ENCODE results near the gene IFNAR2. TPM values are rescaled to one million over a fixed set of nuclear protein-coding genes. Genes with fewer than 3 reads are reported as not detected.

Gene IFNAR2
- total and polyA plus RNA-seq, 2 donors (not counting 3 experiments of a cell fraction or from before 2014, with no cell fraction given), result 22.8 to 42.1 TPM

GRCh38 chr21:33230545-33231324, 997 bp downstream of the IFNAR2 start:
- POLR2A ChIA-PET, result no interaction called here
- Histone ChIP-seq H3K9ac (replicated peaks; ENCODE audit: extremely low read depth, insufficient read depth, low read length) (peak overlapping the region; percentile 82), H3K4me2 (ENCODE audit: insufficient read depth, low read length) (peak overlapping the region; percentile 90), H3K9me1 (replicated peaks; ENCODE audit: control insufficient read depth, extremely low read depth, insufficient read depth, low read length) (no peaks in the 10 kb centered on the region), H2AFZ (ENCODE audit: low read depth, low read length) (peak overlapping the region; percentile 74), H3K4me3 (replicated peaks in 1 of 3; ENCODE audit: insufficient read depth in 1 of 3, low read depth in 1 of 3, low read length in 3 of 3) (peak overlapping the region; percentile 90 to 98 (median 96)), H3K36me3 (ENCODE audit: control insufficient read depth in 2 of 2, extremely low read depth in 1 of 2, insufficient read depth in 2 of 2, low read length in 2 of 2) (no peaks in the 10 kb centered on the region), H3K9me3 (replicated peaks; ENCODE audit: control insufficient read depth, insufficient read depth, low read length) (no peaks in the 10 kb centered on the region), H3K27me3 (ENCODE audit: control insufficient read depth in 2 of 2, insufficient read depth in 2 of 2, low read length in 2 of 2) (peaks cover 6 to 8% of the 10 kb centered on the region in 2 experiments), H3K4me1 (ENCODE audit: control insufficient read depth, extremely low read depth, insufficient read depth, low read length) (peaks cover 40% of the 10 kb centered on the region), H3K27ac (ENCODE audit: insufficient read depth, low read depth, low read length) (peak overlapping the region; percentile 88), H4K20me1 (replicated peaks; ENCODE audit: control insufficient read depth, extremely low read depth, insufficient read depth, low read length) (no peaks in the 10 kb centered on the region), H3K79me2 (ENCODE audit: control insufficient read depth, insufficient read depth, low read length) (peaks cover 40% of the 10 kb centered on the region)
- peak; percentile 83 for DNase-seq (ENCODE audit: low read depth, low spot score)
- dilution Hi-C loops (cut with MboI; ENCODE audit: extremely low pct_ligation_motif_present, low sequenced_read_pairs), result no loop called here
- CTCF ChIA-PET, result interaction anchor here (1.1 to 2.4 kb wide), 5 partner anchors 31 to 215 kb away, joined by 3 to 11 read pairs (median 5); no protein-coding TSS in a partner anchor
- TF ChIP-seq EZH2 (IDR thresholded peaks at IDR 0.05; ENCODE audit: borderline replicate concordance, low read depth, low read length, severe bottlenecking), result no peak
- no peak for TF ChIP-seq MYC (IDR thresholded peaks at IDR 0.05; ENCODE audit: low read depth, low read length)
- no peak for TF ChIP-seq JUN (IDR thresholded peaks at IDR 0.05; ENCODE audit: borderline replicate concordance, insufficient read depth, insufficient read length, low read depth)
- TF ChIP-seq FOS (IDR thresholded peaks at IDR 0.05; ENCODE audit: borderline replicate concordance, insufficient read depth, low read length), result no peak
- TF ChIP-seq CTCF (IDR thresholded peaks at IDR 0.05; ENCODE audit: extremely low read depth in 1 of 2, insufficient read depth in 1 of 2, low read depth in 1 of 2, low read length in 2 of 2), result peak in 1 of 2 donors; percentile 25
- TF ChIP-seq POLR2AphosphoS5 (IDR thresholded peaks at IDR 0.05; ENCODE audit: insufficient read depth, low read depth, low read length), result no peak
- no peak for TF ChIP-seq MAX (IDR thresholded peaks at IDR 0.05; ENCODE audit: insufficient read depth, insufficient read length)
- peak; percentile 68 for FAIRE-seq
- intact Hi-C loops (cut with micrococcal nuclease), result loop anchor here (2.0 kb wide), 1 partner anchor 36 kb away; the partner anchor contains the start of gene IL10RB
- no TSS peak for BruUV-seq (replicated peaks)
